GM12878 (cell line): ENCODE data around the gene POMT2. TPM values are rescaled to one million over a fixed set of nuclear protein-coding genes. Genes with fewer than 3 reads are reported as not detected.

Experiments used
- ATAC-seq: fragments of 200-7000 bp; cut with Tn5 transposase; 3 replicates; pipeline ENCODE4 v1.9.1; 2020; ENCODE audit warnings: mild to moderate bottlenecking, moderate library complexity
- BruUV-seq: library from RNA; stranded (reverse); fragments of 400-500 nt; replicated peaks from 2 replicates; lab custom pipeline; 2021; lab: Mats Ljungman, UMichigan
- CTCF ChIA-PET: fragments of 300-600 bp; sonication (Branson Sonifier 250); formaldehyde crosslinking; extraction: SDS; loops from one replicate; lab custom pipeline; 2021; ENCODE audit warnings: inconsistent platforms; lab: Yijun Ruan, JAX
- POLR2A ChIA-PET: fragments of 350-600 bp; formaldehyde crosslinking; extraction: SDS; loops from one replicate; lab custom pipeline; 2021; ENCODE audit warnings: inconsistent platforms; lab: Charles Lee
- RAD21 ChIA-PET: fragments of 300-600 bp; sonication (Branson Sonifier 250); formaldehyde crosslinking; loops from one replicate; lab custom pipeline; 2023; ENCODE audit warnings: antibody characterized with exemption; ENCODE audit not compliant: unreplicated experiment; lab: Charles Lee
- SMC1A ChIA-PET: fragments of 300-600 bp; sonication (Branson Sonifier 250); formaldehyde crosslinking; loops from one replicate; lab custom pipeline; 2023; ENCODE audit not compliant: unreplicated experiment, uncharacterized antibody; lab: Charles Lee
- DNase-seq: peaks from one replicate; pipeline ENCODE4 v3.0.0-alpha.2; 2011; ENCODE audit warnings: low read depth, low spot score
- FAIRE-seq: peaks from 3 replicates; lab custom pipeline; 2011; peaks lifted over from hg19 to GRCh38; lab: Jason Lieb, UNC
- H2AFZ ChIP-seq: 2 replicates; pipeline ENCODE4 v1.6.0; 2011; ENCODE audit warnings: low read depth, low read length, control low read depth; ENCODE audit not compliant: control insufficient read depth
- H3K27ac ChIP-seq: 2 replicates; pipeline ENCODE4 v1.5.1; 2011; ENCODE audit warnings: control low read depth; ENCODE audit not compliant: control insufficient read depth, insufficient read depth
- H3K27me3 ChIP-seq, 2 experiments: replicated peaks in 1 of 2; 2 replicates each; pipeline versions ENCODE4 v1.6.0 to v1.6.1; 2011; ENCODE audit warnings: low read length in 1 of 2; ENCODE audit not compliant: control insufficient read depth in 2 of 2, insufficient read depth in 2 of 2
- H3K36me3 ChIP-seq, 2 experiments: 2 replicates each; pipeline ENCODE4 v1.5.1; 2011; ENCODE audit warnings: low read length in 1 of 2; ENCODE audit not compliant: control insufficient read depth in 2 of 2, insufficient read depth in 2 of 2
- H3K4me1 ChIP-seq: 2 replicates; pipeline ENCODE4 v1.6.1; 2011; ENCODE audit warnings: mild to moderate bottlenecking, low read length, moderate library complexity, mixed read lengths; ENCODE audit not compliant: control insufficient read depth, insufficient read depth
- H3K4me2 ChIP-seq: 2 replicates; pipeline ENCODE4 v1.6.0; 2011; ENCODE audit warnings: control low read depth; ENCODE audit not compliant: control insufficient read depth, insufficient read depth
- H3K4me3 ChIP-seq: fragments of 200-600 bp; sonication (generic); 2 replicates; pipeline ENCODE4 v1.5.1; 2016
- H3K79me2 ChIP-seq: 2 replicates; pipeline ENCODE4 v1.6.0; 2011; ENCODE audit warnings: low read length; ENCODE audit not compliant: control insufficient read depth, insufficient read depth
- H3K9ac ChIP-seq: 2 replicates; pipeline ENCODE4 v1.8.0; 2011; ENCODE audit warnings: low read length, control low read depth, mixed read lengths; ENCODE audit not compliant: control insufficient read depth, insufficient read depth
- H3K9me3 ChIP-seq: replicated peaks from 3 replicates; pipeline ENCODE4 v1.5.1; 2011; ENCODE audit warnings: mild to moderate bottlenecking, low read length; ENCODE audit not compliant: control insufficient read depth, insufficient read depth
- H4K20me1 ChIP-seq: 2 replicates; pipeline ENCODE4 v1.6.0; 2011; ENCODE audit not compliant: control insufficient read depth, insufficient read depth
- BMI1 ChIP-seq: fragments of 450-650 bp; IDR thresholded peaks from 2 replicates; pipeline ENCODE4 v1.6.1; 2016; ENCODE audit warnings: mild to moderate bottlenecking, moderate library complexity, borderline replicate concordance
- CBX5 ChIP-seq: sonication (generic); IDR thresholded peaks from 2 replicates; pipeline ENCODE4 v1.6.1; 2016; ENCODE audit warnings: low read depth, moderate library complexity, mild to moderate bottlenecking, inconsistent platforms
- E4F1 ChIP-seq: fragments of 450-650 bp; IDR thresholded peaks from 2 replicates; pipeline ENCODE4 v1.6.1; 2018; ENCODE audit warnings: borderline replicate concordance, mild to moderate bottlenecking; ENCODE audit not compliant: partially characterized antibody
- FOS ChIP-seq: IDR thresholded peaks from 3 replicates; pipeline ENCODE4 v1.6.1; 2011; ENCODE audit warnings: borderline replicate concordance; ENCODE audit not compliant: insufficient read length; ENCODE audit errors: extremely low read depth
- FOXM1 ChIP-seq: IDR thresholded peaks from 2 replicates; pipeline ENCODE4 v1.6.1; 2012; ENCODE audit warnings: low read depth, mild to moderate bottlenecking, inconsistent platforms, low read length, moderate library complexity
- MLLT1 ChIP-seq: fragments of 450-650 bp; IDR thresholded peaks from 2 replicates; pipeline ENCODE4 v1.6.1; 2016; ENCODE audit warnings: mild to moderate bottlenecking
- MYC ChIP-seq: IDR thresholded peaks from 2 replicates; pipeline ENCODE4 v1.6.1; 2011; ENCODE audit warnings: mild to moderate bottlenecking, low read length, moderate library complexity, inconsistent platforms; ENCODE audit not compliant: insufficient read depth, insufficient replicate concordance, insufficient read length, severe bottlenecking
- NFYA ChIP-seq: IDR thresholded peaks from 2 replicates; pipeline ENCODE4 v1.6.1; 2011; ENCODE audit warnings: low read depth, mild to moderate bottlenecking, low read length, improper control_type of control experiment, borderline replicate concordance
- NRF1 ChIP-seq: conservative IDR thresholded peaks from 2 replicates; pipeline ENCODE4 v1.6.1; 2011; ENCODE audit warnings: mild to moderate bottlenecking, low read depth, low read length, improper control_type of control experiment
- PAX8 ChIP-seq: fragments of 450-650 bp; IDR thresholded peaks from 2 replicates; pipeline ENCODE4 v1.6.1; 2017; ENCODE audit warnings: mild to moderate bottlenecking, moderate library complexity
- RAD21 ChIP-seq: IDR thresholded peaks from 2 replicates; pipeline ENCODE4 v1.6.1; 2011; ENCODE audit warnings: mild to moderate bottlenecking, low read depth, low read length, moderate library complexity; ENCODE audit not compliant: insufficient read depth
- SUZ12 ChIP-seq: fragments of 200-600 bp; sonication (generic); IDR thresholded peaks from one replicate; pipeline ENCODE4 v1.6.1; 2018; ENCODE audit warnings: antibody characterized with exemption, mild to moderate bottlenecking; ENCODE audit not compliant: unreplicated experiment
- WGBS: methylation state at CpG from one replicate; pipeline ENCODE4 v1.1.6; 2016; ENCODE audit warnings: low lambda C conversion rate; ENCODE audit not compliant: insufficient replicate concordance, insufficient coverage; ENCODE audit errors: missing lambda C conversion rate; 5-methylcytosine and 5-hydroxymethylcytosine counted together
- in situ Hi-C: fragments of 300-500 bp; cut with MboI; formaldehyde crosslinking; loops from 9 replicates; pipeline ENCODE4 v1.14.3; 2018; ENCODE audit warnings: mixed read lengths
- intact Hi-C: fragments of 100-400 bp; cut with micrococcal nuclease; formaldehyde crosslinking; loops from one replicate; pipeline ENCODE4 v1.14.2; 2022; ENCODE audit not compliant: unreplicated experiment
- polyA plus RNA-seq, 11 experiments: library from polyadenylated mRNA; depleted of rRNA in 4 of 11; unstranded in 6 of 11; stranded (reverse) in 5 of 11; fragments of >200 nt; fragmentation: Nextera tagmentation in 4 of 11; fragmentation: Illumina TruSeq in 1 of 11; extraction: Ambion mirVana in 4 of 11; extraction: Trizol in 1 of 11; gene quantifications; 1 replicate in 1 of 11; 2 replicates in 10 of 11; pipeline versions ENCODE4 v1.2.1 to v1.2.3, GENCODE V29; 2011 to 2016; ENCODE audit warnings: inconsistent platforms in 2 of 11, missing spikeins in 2 of 11, low read depth in 1 of 11
- total RNA-seq, 4 experiments: library from RNA; depleted of rRNA in 3 of 4; stranded (reverse); fragments of >200 nt in 3 of 4; fragmentation: Illumina TruSeq in 1 of 4; extraction: Trizol in 1 of 4; gene quantifications; 2 replicates each; pipeline versions ENCODE4 v1.2.1 to v1.2.3, GENCODE V29; 2013 to 2021
- TF ChIP-seq, protein P1 (sequence below): fragments of 450-650 bp; IDR thresholded peaks from 2 replicates; pipeline ENCODE4 v1.6.1; 2016; ENCODE audit warnings: mild to moderate bottlenecking

The POMT2 gene
- total and polyA plus RNA-seq, 10 of the 15 experiments (the other 5 are each of a cell fraction or from before 2014, with no cell fraction given): 0.23 to 13.9 (median 6.5) TPM

DNA sequence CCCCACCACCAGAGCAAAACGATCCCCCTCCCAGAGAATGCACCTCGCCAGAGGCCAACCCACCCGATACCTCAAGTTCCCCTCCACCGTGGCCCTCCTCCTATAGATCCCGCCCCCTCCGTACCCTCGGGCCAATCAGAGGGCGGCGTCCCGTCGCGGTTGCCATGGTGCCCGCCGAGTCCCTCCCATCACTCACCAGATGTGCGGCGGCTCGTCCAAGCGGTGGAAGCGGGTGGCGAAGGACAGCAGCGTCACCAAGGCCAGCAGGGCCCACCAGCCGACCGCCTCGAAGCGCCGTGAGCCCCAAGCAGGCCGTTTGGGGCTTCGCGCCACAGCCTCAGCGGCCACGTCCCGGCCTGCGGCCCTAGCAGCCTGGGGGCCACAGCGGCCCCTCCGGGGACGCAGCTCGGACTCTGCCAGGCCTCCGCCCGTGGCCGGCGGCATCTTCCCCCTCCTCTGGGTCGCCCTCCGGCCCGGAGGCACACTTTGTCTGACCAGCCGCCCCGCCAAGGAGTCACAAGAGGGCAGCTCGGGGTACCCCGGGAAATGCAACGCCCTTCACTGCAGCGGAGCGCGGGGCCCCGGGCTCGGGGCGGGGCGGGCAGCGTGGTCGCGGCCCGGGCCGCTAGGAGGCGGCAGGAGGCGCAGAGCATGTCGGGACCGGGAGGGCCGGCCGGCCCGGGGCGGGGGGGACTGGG lies at the start of gene POMT2 (continued):
- TF ChIP-seq, protein P1, sequence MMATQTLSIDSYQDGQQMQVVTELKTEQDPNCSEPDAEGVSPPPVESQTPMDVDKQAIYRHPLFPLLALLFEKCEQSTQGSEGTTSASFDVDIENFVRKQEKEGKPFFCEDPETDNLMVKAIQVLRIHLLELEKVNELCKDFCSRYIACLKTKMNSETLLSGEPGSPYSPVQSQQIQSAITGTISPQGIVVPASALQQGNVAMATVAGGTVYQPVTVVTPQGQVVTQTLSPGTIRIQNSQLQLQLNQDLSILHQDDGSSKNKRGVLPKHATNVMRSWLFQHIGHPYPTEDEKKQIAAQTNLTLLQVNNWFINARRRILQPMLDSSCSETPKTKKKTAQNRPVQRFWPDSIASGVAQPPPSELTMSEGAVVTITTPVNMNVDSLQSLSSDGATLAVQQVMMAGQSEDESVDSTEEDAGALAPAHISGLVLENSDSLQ: peak; percentile 96
- TF ChIP-seq MYC (no peak), NFYA (no peak), MLLT1 (no peak), BMI1 (peak; percentile 98), NRF1 (no peak)

DNA sequence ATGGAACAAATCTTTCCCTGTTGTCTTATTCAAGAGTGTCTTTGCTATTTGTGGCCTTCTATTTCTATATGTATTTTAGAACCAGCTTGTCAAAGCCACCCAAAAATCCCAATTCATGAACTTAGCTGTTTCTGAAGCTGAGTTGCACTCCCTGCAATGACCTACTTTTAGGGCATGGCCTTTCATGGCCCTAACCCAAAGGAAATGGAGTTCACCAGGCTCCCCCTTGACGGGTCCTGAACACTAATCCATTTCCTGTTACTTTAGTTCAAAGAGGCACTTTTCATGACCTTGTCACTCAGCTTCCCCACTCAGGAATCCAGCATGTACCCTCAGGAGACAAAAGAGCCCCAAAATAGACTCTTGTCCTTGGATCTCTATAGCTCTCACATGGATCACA lies 48.6 kb upstream of the POMT2 start:
- ChIA-PET POLR2A (no interaction called here), SMC1A (interaction anchor here (0.9 to 1.4 kb wide), 2 partner anchors 50 to 248 kb away, joined by 3 read pairs; no protein-coding TSS in a partner anchor), RAD21 (interaction anchor here (1.4 kb wide), 1 partner anchor 87 kb away, joined by 5 read pairs; the partner anchor contains the start of gene VIPAS39), CTCF (interaction anchor here (1.0 to 1.2 kb wide), 3 partner anchors 14 to 53 kb away, joined by 3 to 4 read pairs (median 3); no protein-coding TSS in a partner anchor)
- H3K9ac ChIP-seq: no peak overlapping the region
- H3K36me3 ChIP-seq: peaks cover 0 to 2% of the 10 kb centered on the region in 2 experiments; a peak in 2 of 4 replicates
- peak overlapping the region; percentile 38; the same call in 1 of the 2 replicates for H3K4me2 ChIP-seq
- peaks cover 52% of the 10 kb centered on the region for H3K79me2 ChIP-seq
- no peak for FAIRE-seq
- H3K4me3 ChIP-seq: no peak overlapping the region
- peak overlapping the region; percentile 27 for H3K27ac ChIP-seq
- no peak for DNase-seq
- BruUV-seq: no TSS peak
- in situ Hi-C loops: no loop called here
- no peak for ATAC-seq
- H3K9me3 ChIP-seq: no peaks in the 10 kb centered on the region
- H2AFZ ChIP-seq: no peak overlapping the region
- no peaks in the 10 kb centered on the region for H3K27me3 ChIP-seq
- 0% methylated on average over 1 of the region's 1 CpG for WGBS
- peaks cover 14% of the 10 kb centered on the region for H3K4me1 ChIP-seq
- intact Hi-C loops: no loop called here
- no peaks in the 10 kb centered on the region for H4K20me1 ChIP-seq
- TF ChIP-seq CBX5: no peak
- no peak for TF ChIP-seq FOXM1
- no peak for TF ChIP-seq E4F1
- no peak for TF ChIP-seq RAD21
- no peak for TF ChIP-seq SUZ12
- no peak for TF ChIP-seq FOS
- TF ChIP-seq PAX8: no peak
